HG03558 (cell line): ENCODE results near the gene EGLN1.

ENCODE experiments used
- ATAC-seq: cut with Tn5 transposase; IDR thresholded peaks from one replicate; pipeline ENCODE4 v1.9.1; 2021; ENCODE audit warnings: moderate number of reproducible peaks; ENCODE audit not compliant: unreplicated experiment; ENCODE audit errors: extremely low read depth

EGLN1 gene

DNA sequence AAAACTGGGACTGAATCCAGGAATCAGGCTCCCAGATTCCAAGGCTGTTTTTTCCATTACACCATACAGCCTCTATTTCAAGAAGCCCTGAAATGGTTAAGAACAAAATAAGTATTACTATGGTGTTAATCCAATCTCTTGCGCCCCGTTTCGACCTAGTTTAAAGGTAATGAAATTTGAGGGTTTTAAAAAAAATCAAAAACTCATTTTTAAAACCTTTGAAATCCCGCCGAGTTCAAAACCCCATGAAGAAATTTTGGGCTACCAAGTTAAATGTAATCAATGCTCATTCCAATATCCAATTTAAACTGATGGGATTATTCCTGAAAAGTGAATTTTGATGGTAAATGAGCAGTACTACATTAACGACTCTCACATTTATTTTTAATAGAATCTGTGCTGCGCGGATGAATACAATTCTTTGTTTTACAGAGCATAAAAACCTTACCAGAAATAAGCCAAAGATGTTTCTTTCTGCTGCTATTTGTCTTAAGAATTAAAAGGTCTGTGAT is 767 bp upstream of the EGLN1 start:
- ATAC-seq = no peak

DNA sequence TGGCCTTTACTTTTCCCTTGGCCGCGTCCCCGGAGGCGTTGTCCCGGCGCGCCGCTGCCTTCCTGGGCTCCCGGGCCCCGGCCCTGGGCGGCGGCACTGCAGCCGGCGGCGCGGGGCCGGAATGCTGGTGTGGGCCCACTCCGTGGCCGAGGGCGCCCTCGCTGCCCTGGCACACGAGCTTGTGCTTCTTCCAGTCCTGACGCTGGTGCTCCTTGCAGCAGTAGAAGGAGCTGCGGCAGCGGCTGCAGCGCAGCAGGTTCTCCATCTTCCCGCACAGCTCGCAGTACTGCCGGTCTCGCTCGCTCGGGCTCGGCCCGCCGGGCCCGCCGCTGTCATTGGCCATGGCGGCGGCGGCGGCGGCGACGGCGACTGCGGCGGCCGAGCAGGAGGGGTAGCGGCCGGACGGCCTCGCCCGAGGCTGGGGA is 529 bp downstream of the EGLN1 start:
- ATAC-seq = peak; percentile 10

DNA sequence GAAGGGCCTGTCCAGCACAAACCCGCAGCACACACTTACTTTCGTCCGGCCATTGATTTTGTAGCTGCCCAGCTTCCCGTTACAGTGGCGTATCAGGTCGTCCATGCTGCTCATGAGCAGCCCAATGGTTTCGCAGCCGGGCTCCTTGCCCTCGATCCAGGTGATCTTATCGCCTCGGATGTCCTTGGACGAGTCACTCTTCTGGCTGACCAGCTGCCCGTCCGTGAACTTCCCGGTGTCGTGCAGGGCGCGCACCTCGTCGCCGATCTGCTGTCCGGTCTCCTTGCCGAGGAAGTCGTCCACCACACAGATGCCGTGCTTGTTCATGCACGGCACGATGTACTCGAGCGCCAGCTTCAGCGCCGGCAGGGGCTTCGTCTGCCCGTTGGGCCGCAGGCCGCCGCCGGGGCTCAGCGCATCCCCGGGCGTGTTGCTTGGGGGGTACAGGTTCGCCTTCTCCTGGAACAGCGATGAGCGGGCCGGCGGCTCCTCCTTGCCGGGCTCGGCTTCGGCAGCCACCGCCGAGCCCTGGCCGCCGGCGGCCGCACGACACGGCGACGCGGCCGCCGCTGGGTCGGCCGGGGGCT is 1.0 kb downstream of the EGLN1 start:
- ATAC-seq = no peak

DNA sequence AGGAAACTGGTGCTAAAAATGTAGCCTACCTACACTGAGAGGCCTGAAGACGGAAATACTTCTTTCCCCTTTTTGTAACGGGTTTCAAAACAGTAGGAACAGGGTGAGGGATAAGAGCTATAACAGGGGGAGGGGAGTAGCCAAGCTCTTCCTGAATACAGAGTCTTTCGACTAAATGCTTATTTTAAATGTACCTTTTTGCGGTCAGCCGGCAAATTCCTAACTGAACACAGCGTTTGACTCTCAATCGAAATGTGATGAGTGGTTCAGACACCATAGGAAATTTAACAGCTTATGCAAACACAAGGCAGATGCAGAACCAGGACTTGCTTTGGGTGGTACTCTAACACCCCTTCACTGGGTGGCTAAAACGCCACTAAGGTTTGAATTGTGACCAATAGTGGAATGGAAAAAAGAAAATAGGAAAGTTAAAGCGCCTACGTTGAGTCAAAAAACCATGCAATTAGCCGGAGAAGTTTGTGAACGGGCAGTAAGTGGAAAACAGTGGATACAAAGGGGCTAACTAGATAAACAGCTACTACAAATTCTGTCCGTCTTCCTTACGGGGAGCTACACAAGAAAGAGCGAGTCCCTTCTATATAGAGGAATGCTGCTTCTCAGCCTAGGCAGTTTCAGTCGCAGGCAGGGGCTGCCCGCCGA is 1.7 kb downstream of the EGLN1 start:
- ATAC-seq = no peak

DNA sequence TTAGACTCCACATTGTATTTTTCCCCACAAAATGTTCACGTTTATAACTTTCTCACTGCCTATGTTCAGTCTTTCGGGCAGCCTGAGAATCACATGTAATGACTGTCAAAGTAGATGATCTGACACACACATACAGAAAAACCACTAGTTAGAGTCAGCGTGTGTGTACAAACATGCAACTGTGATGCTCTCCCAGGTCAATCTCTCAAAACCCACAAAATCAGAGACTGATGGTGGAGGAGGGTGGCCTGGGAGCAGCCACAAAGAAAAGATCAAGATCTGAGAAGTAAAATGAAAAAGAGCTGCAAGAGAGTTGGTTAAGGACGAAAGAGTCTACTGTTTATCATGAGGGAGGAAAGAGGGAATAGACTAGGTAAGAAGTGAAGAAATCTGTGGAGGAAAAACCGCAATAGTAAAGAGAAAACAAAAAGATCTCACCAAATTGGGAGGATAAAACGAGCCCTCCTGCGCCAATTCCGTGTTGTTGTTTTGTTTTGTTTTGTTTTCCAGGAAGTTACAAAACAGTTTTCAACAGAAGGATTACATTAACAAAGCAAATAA is 2.3 kb downstream of the EGLN1 start:
- ATAC-seq = no peak

DNA sequence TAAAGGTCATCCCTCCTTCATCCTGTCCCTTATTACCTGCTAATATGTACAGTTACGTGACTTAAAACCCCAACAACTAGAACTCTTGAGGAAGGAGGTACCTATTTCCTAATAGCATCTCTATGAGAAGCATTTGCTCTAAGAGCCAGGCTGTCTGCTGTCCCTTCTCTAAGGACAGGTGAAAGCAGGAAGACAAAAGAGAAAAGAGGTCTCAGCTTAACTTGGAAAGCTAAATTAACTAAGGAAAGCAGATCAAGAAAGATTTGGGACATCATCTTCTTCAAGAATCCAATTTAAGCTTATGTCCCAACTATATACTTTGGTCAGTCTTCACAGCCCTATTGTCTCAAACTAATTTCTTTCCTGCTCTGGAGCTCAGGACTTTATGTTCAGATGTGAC is 2.9 kb downstream of the EGLN1 start:
- no peak for ATAC-seq

DNA sequence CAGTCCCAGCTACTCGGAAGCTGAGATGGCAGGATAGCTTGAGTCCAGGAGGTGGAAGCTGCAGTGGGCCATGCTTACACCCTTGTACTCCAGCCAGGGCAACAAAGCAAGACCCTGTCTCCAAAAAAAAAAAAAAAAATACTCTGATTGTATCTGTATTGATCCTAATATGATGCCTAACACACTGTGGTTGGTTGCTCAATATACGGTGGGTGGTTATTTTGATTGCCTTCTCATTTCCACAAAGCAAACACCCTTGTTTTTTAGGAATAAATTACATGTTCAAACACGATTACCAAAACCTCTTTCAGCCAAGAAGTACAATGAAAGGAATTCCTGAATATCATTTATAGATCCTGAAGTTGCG is 3.4 kb downstream of the EGLN1 start:
- ATAC-seq = no peak

DNA sequence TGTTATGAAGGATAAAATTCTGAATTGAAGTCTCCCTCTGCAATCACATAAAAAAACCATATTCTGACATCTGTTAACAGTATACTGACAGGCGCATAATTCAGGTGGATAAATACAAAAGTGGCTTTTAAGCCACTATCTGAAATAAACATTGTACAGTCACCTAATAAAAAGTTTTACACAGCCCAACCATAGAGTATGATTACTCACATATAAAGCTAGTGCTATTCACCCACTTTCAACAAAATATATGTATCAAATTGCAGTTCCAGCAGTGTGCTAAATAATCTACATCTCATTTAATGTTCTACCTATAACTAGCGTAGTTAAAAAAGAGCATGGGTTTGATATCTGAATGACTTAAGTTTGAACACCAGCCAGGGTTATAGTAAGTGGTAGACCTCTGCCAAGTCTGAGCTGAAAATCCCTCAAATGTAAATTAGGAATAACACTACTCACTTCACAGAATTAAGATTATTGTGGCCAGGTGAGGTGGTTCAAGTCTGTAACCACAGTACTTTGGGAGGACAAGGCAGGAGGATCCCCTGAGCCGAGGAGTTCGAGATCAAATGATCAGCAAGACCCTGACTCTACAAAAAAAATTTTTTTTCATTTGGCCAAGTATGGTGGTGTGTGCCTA is 3.9 kb downstream of the EGLN1 start:
- no peak for ATAC-seq

DNA sequence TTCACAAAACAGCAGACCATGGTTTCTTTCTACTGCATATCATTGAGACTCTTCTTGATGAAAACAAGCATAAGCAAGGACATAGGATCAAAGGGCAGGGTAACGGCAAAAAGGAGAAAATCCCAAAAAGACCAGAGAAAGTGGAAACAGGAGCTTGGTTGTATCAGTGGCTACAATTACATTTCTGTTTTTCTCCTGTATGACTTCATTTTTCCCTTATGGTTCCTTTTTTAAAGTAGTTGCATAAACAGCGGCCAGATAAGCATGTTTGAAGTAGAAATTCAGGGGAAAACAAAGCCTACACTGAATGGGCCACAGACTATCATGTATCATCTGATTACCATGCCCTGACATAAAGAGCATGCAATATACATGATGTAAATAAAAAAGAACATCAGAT is 4.6 kb downstream of the EGLN1 start:
- no peak for ATAC-seq

DNA sequence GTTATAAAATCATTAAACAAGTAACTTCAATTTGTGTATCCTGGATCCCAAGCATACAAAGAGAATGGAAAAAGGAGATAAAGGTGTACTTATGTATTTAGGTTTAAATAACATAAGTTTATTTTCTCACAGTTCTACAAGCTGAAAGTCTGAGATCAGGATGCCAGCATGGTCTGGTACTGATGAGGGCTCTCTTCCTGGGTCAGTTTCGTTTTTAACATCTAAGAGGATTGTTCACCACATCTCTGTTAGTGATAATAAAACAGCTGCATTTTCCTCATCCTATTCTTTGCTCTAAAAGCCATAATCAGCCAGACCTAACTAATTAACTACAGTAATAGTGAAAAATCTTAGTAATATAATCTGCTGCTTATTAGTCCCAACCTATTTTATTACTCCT is 5.2 kb downstream of the EGLN1 start:
- no peak for ATAC-seq

DNA sequence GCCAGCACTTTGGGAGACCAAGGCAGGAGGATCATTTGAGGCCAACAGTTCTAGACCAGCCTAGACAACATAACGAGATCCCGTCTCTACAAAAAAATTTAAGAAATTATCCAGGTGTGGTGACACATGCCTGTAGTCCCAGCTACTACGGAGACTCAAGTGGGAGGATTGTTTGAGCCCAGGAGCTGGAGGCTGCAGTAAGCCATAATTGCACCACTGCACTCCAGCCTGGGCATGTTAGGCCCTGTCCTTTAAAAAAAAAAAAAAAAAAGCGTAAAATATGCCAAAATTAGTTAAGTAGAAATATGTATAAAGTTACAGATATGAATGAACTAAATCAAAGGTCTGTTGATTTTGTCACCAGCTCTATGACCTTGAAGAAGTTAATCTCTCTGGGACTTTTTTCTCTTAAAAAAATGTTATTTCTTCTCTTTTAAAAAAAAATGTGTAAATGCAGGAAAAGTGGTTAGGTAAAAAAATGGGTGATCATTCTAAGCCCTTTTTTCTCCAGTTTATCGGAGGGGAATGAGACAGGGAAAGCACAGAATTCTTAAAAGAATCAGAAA is 7.0 kb downstream of the EGLN1 start:
- no peak for ATAC-seq

DNA sequence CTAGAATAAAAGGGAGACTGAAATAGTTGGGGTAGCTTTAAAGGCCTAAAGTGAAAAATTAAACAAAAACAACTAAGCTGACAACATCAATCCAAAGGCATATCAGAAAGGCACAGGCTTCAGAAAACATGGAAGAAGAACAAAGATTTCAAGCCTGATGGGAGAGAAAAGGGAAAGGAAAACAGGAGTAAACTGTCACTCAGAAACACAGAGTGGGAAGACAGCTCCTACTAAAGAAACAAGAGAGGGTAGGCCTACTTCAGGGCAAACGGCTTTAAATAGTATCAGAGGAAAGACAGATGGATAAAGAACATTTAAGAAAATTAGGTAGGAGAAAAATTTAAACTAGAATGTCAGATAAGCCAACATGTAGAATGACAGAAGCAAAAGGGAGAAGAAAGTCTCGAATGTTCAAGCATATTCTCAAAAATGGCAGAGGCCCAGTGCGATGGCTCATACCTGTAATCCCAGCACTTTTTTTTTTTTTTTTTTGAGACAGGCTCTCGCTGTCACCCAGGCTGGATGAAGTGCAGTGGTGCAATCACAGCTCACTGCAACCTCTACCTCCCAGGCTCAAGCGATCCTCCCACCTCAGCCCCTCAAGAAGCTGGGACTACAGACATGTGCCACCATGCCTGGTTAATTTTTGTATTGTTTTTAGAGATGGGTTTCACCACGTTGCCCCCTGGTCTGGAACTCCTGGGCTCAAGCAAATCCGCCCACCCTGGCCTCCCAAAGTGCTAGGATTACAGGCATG is 7.6 kb downstream of the EGLN1 start:
- ATAC-seq = no peak

DNA sequence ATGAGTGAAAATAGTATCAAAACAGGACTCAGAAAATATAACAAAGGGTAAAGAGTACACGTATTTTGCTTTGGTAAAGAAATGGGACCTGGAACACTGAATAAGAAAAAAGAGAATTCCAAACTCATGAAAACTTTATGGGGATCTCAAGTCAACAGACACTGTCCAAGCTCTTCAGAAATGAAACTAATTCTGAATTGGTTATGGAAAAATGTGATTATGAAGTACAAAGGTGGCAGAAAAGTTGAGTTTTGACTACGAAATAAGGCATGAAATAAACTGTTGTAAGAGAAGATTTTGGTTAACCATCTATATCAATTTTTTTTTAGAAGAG is 8.4 kb downstream of the EGLN1 start:
- ATAC-seq = no peak

DNA sequence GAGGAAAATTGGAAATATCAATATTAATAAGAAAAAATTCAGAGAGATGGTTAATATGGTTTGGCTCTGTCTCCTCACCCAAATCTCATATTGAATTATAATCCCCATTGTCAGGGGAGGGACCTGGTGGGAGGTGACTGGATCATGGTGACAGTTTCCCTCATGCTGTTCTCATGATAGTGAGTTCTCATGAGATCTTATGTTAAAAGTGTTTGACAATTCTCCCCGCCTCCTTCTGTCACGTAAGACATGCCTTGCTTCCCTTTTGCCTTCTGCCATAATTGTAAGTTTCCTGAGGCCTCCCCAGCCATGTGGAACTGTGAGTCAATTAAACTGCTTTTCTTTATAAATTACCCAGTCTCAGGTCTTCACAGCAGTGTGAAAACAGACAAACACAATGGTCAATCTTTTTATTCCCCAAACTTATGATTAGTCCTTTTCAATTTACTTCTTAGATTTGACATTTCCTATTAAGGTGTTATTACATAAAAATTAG is 11.0 kb downstream of the EGLN1 start:
- ATAC-seq = no peak

DNA sequence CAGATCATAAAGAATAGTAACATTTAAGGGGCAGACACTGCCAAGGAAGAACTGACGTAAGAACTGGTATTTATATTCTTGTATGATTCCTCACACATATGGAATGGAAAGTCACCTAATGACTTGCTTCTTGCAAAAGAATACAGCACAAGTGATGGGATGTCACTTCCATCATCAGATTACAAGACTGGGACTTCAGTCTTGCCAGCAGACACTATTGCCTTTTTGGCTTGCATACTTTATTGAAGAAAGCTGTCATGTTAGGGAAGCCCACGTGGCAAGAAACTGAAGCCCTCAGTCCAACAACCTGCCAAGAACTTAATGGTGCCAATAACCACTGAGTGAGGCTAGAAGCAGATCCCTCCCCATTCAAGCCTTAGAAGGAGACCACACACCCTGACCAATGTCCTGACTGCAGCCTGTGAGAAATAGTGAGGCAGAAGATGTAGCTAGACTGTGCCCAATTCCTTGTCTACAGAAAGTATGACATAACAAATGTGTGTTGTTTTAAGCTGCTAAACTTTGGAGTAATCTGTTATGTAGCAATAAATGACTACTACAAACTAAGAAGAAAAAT is 12.0 kb downstream of the EGLN1 start:
- no peak for ATAC-seq

DNA sequence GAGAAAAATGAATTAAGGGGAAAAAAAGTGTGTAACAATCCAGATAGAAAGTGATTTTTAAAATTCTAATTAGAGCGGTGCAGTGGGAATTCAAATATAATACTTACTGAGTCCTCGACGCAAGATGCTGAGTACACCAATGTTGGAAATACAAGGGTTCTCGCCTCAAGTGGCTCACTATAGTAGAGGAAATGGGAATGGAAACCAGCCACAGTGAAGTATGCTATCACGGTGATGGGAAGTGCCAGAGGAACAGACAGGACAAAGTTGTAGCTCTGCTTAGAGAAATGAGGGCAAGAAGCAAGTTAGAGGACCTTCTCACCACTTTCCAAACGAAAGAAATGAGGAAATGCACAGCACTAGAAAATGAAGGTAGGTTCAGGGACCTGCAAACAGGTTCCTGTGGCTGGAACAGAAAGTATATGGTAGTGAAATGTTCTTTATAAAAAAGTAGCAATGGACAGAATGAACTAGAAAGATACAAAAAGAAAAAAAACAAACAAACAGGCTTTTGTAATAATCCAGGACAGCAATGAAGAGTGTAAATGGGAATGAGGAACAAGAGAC is 13.5 kb downstream of the EGLN1 start:
- no peak for ATAC-seq

DNA sequence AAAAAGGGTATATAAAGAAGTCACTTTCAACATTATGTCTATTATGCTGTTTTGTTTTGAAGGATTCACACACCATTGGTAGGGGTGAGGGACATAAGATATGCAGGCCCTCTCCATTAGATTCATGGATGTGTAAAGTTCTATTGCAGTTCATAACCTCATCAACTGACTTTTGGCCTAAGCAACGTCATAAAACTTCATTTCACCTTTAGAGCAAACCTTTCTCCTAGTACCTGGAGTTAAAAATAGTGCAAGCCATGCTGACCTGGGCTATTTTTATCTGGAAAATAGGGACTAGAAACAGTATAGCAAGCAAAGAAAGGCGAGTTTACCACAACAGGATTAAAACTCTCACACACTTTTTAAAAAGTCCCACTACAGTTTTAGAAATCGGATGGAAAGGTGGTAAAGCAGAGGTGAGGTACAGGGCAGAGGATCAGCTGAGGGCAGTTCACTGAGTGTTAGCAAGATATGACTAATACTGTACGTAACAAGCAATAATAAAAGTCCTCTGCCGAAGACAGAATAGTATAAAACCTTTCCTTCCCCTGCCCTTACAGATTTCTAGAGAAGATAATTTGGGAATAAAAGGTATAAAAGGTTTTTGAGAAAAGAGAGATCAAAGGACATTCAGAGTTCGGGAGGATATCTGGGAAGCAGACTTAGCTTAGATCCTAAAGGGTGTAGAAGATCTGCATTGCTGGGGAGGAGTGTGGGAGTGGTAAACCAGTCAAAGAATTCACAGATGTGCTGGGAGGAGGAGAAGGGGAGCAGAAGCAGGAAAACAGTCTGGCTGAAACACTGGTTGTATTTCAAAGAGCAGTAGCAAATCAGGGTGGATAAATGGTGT is 14.3 kb downstream of the EGLN1 start:
- no peak for ATAC-seq

DNA sequence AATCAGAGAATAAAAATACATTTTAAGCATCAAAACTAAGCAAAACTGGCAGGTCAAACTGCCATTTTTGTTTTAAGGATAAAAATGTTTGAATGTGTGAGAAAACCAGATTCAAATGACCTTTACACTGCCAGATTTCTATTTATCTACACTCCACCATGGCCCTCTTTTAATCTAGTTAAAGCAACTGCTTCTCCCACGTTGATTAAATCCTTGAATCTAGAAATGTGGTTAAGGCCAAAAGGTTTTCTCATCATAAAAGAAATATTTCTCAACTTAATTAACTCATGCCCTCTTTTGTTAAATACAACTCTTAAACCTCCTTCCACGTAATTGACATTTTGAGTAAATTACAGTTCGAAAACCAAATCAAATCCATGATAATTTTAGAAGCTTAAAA is 15.0 kb downstream of the EGLN1 start:
- no peak for ATAC-seq

DNA sequence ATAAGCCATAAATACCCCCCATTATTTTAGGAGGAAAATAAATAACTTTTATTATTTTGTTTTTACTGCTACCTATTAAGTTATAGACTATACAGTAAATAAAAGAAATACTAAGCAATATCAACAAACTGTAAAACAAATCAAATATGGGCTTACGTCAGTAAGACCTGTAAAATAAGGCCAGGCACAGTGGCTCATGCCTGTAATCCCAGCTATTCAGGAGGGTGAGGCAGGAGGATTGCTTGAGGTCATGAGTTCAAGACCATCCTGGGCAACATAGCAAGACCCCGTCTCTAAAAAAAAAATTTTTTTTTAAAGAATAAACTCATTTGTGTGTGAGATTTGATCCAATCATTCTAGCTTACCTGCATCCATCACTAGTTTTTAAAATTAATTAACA is 17.8 kb downstream of the EGLN1 start:
- ATAC-seq = no peak
